Vagina (tissue), 2 donors: ENCODE results near the gene PRMT7.

Source experiments
- CTCF ChIP-seq, 3 experiments: fragments of 450-650 bp in 2 of 3; fragments of 200-600 bp in 1 of 3; sonication (generic) in 1 of 3; IDR thresholded peaks; one replicate each; pipeline ENCODE4 v1.5.1; 2017 to 2019; ENCODE audit warnings: antibody characterized with exemption in 3 of 3, mild to moderate bottlenecking in 2 of 3, moderate library complexity in 2 of 3
- POLR2A ChIP-seq, 2 donors: fragments of 450-650 bp; IDR thresholded peaks; one replicate each; pipeline ENCODE4 v1.6.1; 2017; ENCODE audit warnings: antibody characterized with exemption in 2 of 2, mild to moderate bottlenecking in 2 of 2, moderate library complexity in 2 of 2
- POLR2AphosphoS5 ChIP-seq, 2 donors: sonication (generic); formaldehyde crosslinking; IDR thresholded peaks; one replicate each; pipeline ENCODE4 v1.9.0; 2017; ENCODE audit warnings: antibody characterized with exemption in 2 of 2, mild to moderate bottlenecking in 2 of 2, low read depth in 1 of 2; ENCODE audit not compliant: insufficient read depth in 1 of 2

DNA sequence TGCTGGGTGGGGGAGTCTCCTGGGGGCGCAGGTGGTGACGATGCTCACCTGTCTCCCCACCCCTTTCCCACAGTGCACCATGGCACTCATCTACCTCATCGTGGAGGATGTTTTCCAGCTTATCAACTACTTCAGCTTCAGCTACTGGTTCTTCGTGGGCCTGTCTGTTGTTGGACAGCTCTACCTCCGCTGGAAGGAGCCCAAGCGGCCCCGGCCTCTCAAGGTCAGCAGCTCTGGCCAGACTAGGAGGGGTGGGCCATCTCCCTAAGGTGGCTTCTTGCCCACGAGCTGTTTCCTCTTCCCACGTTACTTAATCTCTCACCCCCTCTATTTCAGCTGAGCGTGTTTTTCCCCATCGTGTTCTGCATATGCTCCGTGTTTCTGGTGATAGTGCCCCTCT is 14.5 kb upstream of the PRMT7 start:
- TF ChIP-seq CTCF (IDR thresholded peaks at IDR 0.05) (no peak), POLR2AphosphoS5 (IDR thresholded peaks at IDR 0.05; ENCODE audit: insufficient read depth in 1 of 2, low read depth in 1 of 2) (no peak), POLR2A (IDR thresholded peaks at IDR 0.05) (no peak)
